Adrenal gland (tissue), 12 donors: Measurements from ENCODE around the gene NR1D1. TPM values are rescaled to one million over a fixed set of nuclear protein-coding genes. Genes with fewer than 3 reads are reported as not detected.

Experiments
- DNase-seq, 7 donors: peaks; one replicate each; pipeline ENCODE4 v3.0.0-alpha.2; 2019 to 2020
- H3K27ac ChIP-seq, 5 donors: fragments of 200-600 bp; sonication (generic) in 4 of 5; 1 replicate in 3 of 5; 2 replicates in 2 of 5; pipeline versions ENCODE4 v1.5.1 to v1.8.0; 2016 to 2020; ENCODE audit warnings: mild to moderate bottlenecking in 1 of 5
- H3K27me3 ChIP-seq: fragments of 200-600 bp; 2 replicates; pipeline ENCODE4 v1.8.0; 2021
- H3K36me3 ChIP-seq, 2 donors: fragments of 200-600 bp; replicated peaks in 1 of 2; 1 replicate in 1 of 2; 2 replicates in 1 of 2; pipeline versions ENCODE4 v1.5.1 to v1.8.0; 2018 to 2022
- H3K4me1 ChIP-seq, 2 donors: fragments of 200-600 bp; replicated peaks in 1 of 2; 1 replicate in 1 of 2; 2 replicates in 1 of 2; pipeline versions ENCODE4 v1.5.1 to v1.8.0; 2018 to 2021
- H3K4me3 ChIP-seq, 4 donors: fragments of 200-600 bp; sonication (generic) in 3 of 4; one replicate each; pipeline ENCODE4 v1.5.1; 2016 to 2018
- H3K9me3 ChIP-seq, 3 donors: fragments of 200-600 bp; sonication (generic) in 1 of 3; replicated peaks in 1 of 3; 1 replicate in 2 of 3; 2 replicates in 1 of 3; pipeline versions ENCODE4 v1.5.1 to v1.8.0; 2016 to 2021
- CTCF ChIP-seq, 6 experiments: fragments of 450-650 bp in 4 of 6; fragments of 200-600 bp in 2 of 6; sonication (generic) in 1 of 6; IDR thresholded peaks; 1 replicate in 5 of 6; 2 replicates in 1 of 6; pipeline versions ENCODE4 v1.5.1 to v1.8.0; 2016 to 2021; ENCODE audit warnings: antibody characterized with exemption in 6 of 6, mild to moderate bottlenecking in 2 of 6, moderate library complexity in 1 of 6
- POLR2A ChIP-seq, 2 donors: fragments of 450-650 bp; IDR thresholded peaks; one replicate each; pipeline ENCODE4 v1.6.1; 2017; ENCODE audit warnings: antibody characterized with exemption in 2 of 2, mild to moderate bottlenecking in 2 of 2, moderate library complexity in 1 of 2
- WGBS, 4 donors: extraction: QIAGEN DNeasy Blood & Tissue Kit in 2 of 4; methylation state at CpG; one replicate each; pipeline versions ENCODE4 v1.1.5 to v1.1.7; 2013 to 2017; 5-methylcytosine and 5-hydroxymethylcytosine counted together
- intact Hi-C, 2 donors: fragments of 100-400 bp; cut with DNase I; formaldehyde crosslinking; loops; one replicate each; pipeline versions ENCODE4 v1.14.1 to v1.15.0; 2022 to 2023
- polyA plus RNA-seq, 3 donors: library from polyadenylated mRNA; stranded (reverse); fragments of 200-250 nt in 2 of 3; fragments of 350-450 nt in 1 of 3; fragmentation: Illumina TruSeq in 1 of 3; extraction: RNeasy Lipid Tissue Mini Kit (QIAGEN cat#74804) in 1 of 3; gene quantifications; one replicate each; pipeline ENCODE4 v1.2.3, GENCODE V29; 2013 to 2014
- total RNA-seq, 9 donors: library from RNA; depleted of rRNA in 4 of 9; stranded (reverse); fragments of >200 nt in 4 of 9; fragments of 120-200 nt in 1 of 9; fragmentation: NEBNext Ultra II Directional in 1 of 9; extraction: Animal tissue kit (Norgen Biotek cat#: 25700) in 1 of 9; gene quantifications; one replicate each; pipeline versions ENCODE4 v1.1.0 to v1.2.4, GENCODE V29; 2013 to 2023
- donor health status: healthy with polysubstance abuse.
- donor health status: Bipolar disorder and iron deficiency.
- donor health status: DM: yes; HTN: yes; CAD: no.
- donor health status: DM: no; HTN: no; CAD: no.
- donor health status: DM: no; HTN: no; CAD: no.
- donor health status: DM: yes; HTN: yes; CAD: no.

NR1D1 gene
- total and polyA plus RNA-seq, 12 donors = 3.4 to 69.1 (median 35.5) TPM

GRCh38 chr17:40113907-40114245 lies 13.5 kb upstream of the NR1D1 start:
- intact Hi-C loops = no loop called here
- TF ChIP-seq POLR2A (IDR thresholded peaks at IDR 0.05) (no peak), CTCF (IDR thresholded peaks at IDR 0.05) (no peak)
- peaks cover 39 to 52% of the 10 kb centered on the region in 2 donors for H3K4me1 ChIP-seq
- peak overlapping the region in 4 of 5 donors; percentile 49 to 96 (median 94) for H3K27ac ChIP-seq
- no peaks in the 10 kb centered on the region for H3K27me3 ChIP-seq
- no peaks in the 10 kb centered on the region for H3K36me3 ChIP-seq
- H3K9me3 ChIP-seq = no peaks in the 10 kb centered on the region
- H3K4me3 ChIP-seq = peak overlapping the region in 1 of 4 donors; percentile 38
- DNase-seq = no peak
- WGBS, 4 donors = 33 to 49% (median 40%) methylated on average over 5 of the region's 5 CpGs

DNA sequence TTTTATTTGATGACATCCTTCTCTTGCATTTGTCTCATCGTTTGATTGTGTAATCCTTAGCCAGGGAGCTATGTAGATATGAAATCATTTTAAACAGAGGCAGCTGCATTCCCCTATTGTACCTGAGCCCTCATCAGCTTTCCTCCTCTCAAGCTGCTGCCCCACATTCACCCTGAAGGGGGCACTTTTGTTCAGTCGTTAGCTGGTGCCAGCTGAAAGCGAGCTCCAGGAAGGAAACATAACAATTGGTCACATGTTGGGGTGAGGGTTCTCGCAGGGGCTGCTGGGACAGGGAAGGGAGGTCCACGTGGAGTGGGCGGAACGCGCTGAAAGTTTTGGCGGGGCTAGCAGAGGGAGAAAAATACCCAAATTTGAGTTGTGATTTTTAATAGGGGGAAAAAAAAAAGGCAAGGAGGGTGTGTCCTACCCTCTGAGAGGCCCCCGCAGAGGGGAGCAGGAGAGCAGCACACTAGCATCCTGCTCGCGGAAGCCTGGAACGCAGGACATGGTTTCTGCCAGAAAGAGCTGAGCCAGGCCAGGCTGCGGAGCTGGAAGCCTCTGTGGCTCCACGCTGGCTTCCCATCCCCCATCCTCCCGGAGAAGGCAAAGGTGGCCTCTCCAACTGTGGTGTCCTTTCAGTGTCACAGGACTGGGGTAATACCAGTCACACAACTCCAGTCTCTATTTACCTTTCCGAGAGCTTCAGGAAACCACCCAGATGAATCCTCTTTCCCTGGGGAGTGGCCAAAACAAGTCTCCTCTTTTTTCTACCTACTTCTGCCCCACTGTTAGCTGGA lies 12.9 kb upstream of the NR1D1 start:
- H3K4me1 ChIP-seq = peaks cover 45 to 57% of the 10 kb centered on the region in 2 donors

GRCh38 chr17:40112718-40113109 lies 12.3 kb upstream of the NR1D1 start:
- peak overlapping the region; percentile 34 to 96 (median 94) for H3K27ac ChIP-seq
- TF ChIP-seq CTCF (IDR thresholded peaks at IDR 0.05) (no peak), POLR2A (IDR thresholded peaks at IDR 0.05) (no peak)
- H3K27me3 ChIP-seq = no peaks in the 10 kb centered on the region
- H3K4me1 ChIP-seq = peaks cover 51 to 63% of the 10 kb centered on the region in 2 donors
- H3K36me3 ChIP-seq = no peaks in the 10 kb centered on the region
- peak in 6 of 7 donors; percentile 19 to 62 (median 34) for DNase-seq
- no peaks in the 10 kb centered on the region for H3K9me3 ChIP-seq
- intact Hi-C loops = no loop called here
- no peak overlapping the region for H3K4me3 ChIP-seq
- 49 to 60% (median 56%) methylated on average over 4 of the region's 4 CpGs for WGBS, 4 donors

More for the DNA sequence above, 12.9 kb upstream of the NR1D1 start:
- WGBS, 4 donors = 0 to 1% (median 0%) methylated on average over 13 to 17 of the region's 17 CpGs
- no peaks in the 10 kb centered on the region for H3K36me3 ChIP-seq
- intact Hi-C loops = no loop called here
- peak; percentile 93 to 98 (median 96) for DNase-seq
- TF ChIP-seq POLR2A (IDR thresholded peaks at IDR 0.05) = peak in 1 of 2 donors; percentile 58
- peak; percentile 65 to 98 (median 95) for TF ChIP-seq CTCF (IDR thresholded peaks at IDR 0.05)
- no peaks in the 10 kb centered on the region for H3K27me3 ChIP-seq
- no peaks in the 10 kb centered on the region for H3K9me3 ChIP-seq
- peak overlapping the region; percentile 49 to 96 (median 94) for H3K27ac ChIP-seq
- peak overlapping the region in 1 of 4 donors; percentile 38 for H3K4me3 ChIP-seq

GRCh38 chr17:40112191-40112711 lies 11.9 kb upstream of the NR1D1 start:
- Histone ChIP-seq H3K27ac (peak overlapping the region; percentile 34 to 96 (median 94)), H3K4me3 (no peak overlapping the region), H3K36me3 (no peaks in the 10 kb centered on the region), H3K27me3 (no peaks in the 10 kb centered on the region), H3K9me3 (no peaks in the 10 kb centered on the region), H3K4me1 (peaks cover 56 to 68% of the 10 kb centered on the region in 2 donors)
- intact Hi-C loops = no loop called here
- WGBS, 4 donors = 1 to 11% (median 7%) methylated on average over 2 of the region's 2 CpGs
- DNase-seq = peak in 4 of 7 donors; percentile 16 to 54 (median 20)
- TF ChIP-seq CTCF (IDR thresholded peaks at IDR 0.05) (no peak), POLR2A (IDR thresholded peaks at IDR 0.05) (no peak)
